MCF 10A (cell line): ENCODE results near the gene HOXA7. TPM values are rescaled to one million over a fixed set of nuclear protein-coding genes. Genes with fewer than 3 reads are reported as not detected.

Experiments
- BruUV-seq: library from RNA; stranded (reverse); fragments of 400-500 nt; replicated peaks from 2 replicates; lab custom pipeline; 2021; lab: Mats Ljungman, UMichigan
- CTCF ChIA-PET: fragments of 300-600 bp; sonication (Branson Sonifier 250); formaldehyde crosslinking; extraction: SDS; loops from one replicate; lab custom pipeline; 2021; ENCODE audit warnings: antibody characterized with exemption, inconsistent platforms; lab: Yijun Ruan, JAX
- POLR2A ChIA-PET: fragments of 300-600, 350-650 bp; sonication (Branson Sonifier 250); formaldehyde crosslinking; extraction: SDS; loops from one replicate; lab custom pipeline; 2020; ENCODE audit warnings: antibody characterized with exemption, inconsistent platforms; lab: Yijun Ruan, JAX
- DNase-seq: peaks from one replicate; pipeline ENCODE4 v3.0.0-alpha.2; 2018; ENCODE audit not compliant: unreplicated experiment
- H3K27ac Mint-ChIP-seq: one replicate; pipeline ENCODE4 v1.8.0; 2022; ENCODE audit warnings: mild to moderate bottlenecking, low read depth, mixed read lengths; ENCODE audit not compliant: unreplicated experiment
- H3K27me3 Mint-ChIP-seq: one replicate; pipeline ENCODE4 v1.8.0; 2022; ENCODE audit warnings: mixed read lengths; ENCODE audit not compliant: insufficient read depth, unreplicated experiment
- H3K36me3 Mint-ChIP-seq: one replicate; pipeline ENCODE4 v1.8.0; 2022; ENCODE audit warnings: mild to moderate bottlenecking, moderate library complexity, mixed read lengths; ENCODE audit not compliant: insufficient read depth, unreplicated experiment
- H3K4me1 Mint-ChIP-seq: one replicate; pipeline ENCODE4 v1.8.0; 2022; ENCODE audit warnings: mixed read lengths; ENCODE audit not compliant: insufficient read depth, unreplicated experiment
- H3K4me3 Mint-ChIP-seq: one replicate; pipeline ENCODE4 v1.8.0; 2022; ENCODE audit warnings: mild to moderate bottlenecking, moderate library complexity, mixed read lengths; ENCODE audit not compliant: unreplicated experiment
- H3K9me3 Mint-ChIP-seq: one replicate; pipeline ENCODE4 v1.8.0; 2022; ENCODE audit warnings: mixed read lengths; ENCODE audit not compliant: unreplicated experiment
- intact Hi-C: fragments of 100-400 bp; cut with micrococcal nuclease; formaldehyde crosslinking; loops from 2 replicates; pipeline ENCODE4 v1.14.1; 2022
- total RNA-seq: library from RNA; stranded (reverse); gene quantifications from 2 replicates; pipeline ENCODE4 v1.2.3, GENCODE V29; 2022
- TF ChIP-seq, protein P1 (sequence below): fragments of 200-600 bp; IDR thresholded peaks from one replicate; pipeline ENCODE4 v1.8.0; 2022; ENCODE audit warnings: antibody characterized with exemption, mild to moderate bottlenecking; ENCODE audit not compliant: unreplicated experiment

HOXA7 gene
- total RNA-seq, 1 experiment from 2014 or later: 0.44 TPM

DNA sequence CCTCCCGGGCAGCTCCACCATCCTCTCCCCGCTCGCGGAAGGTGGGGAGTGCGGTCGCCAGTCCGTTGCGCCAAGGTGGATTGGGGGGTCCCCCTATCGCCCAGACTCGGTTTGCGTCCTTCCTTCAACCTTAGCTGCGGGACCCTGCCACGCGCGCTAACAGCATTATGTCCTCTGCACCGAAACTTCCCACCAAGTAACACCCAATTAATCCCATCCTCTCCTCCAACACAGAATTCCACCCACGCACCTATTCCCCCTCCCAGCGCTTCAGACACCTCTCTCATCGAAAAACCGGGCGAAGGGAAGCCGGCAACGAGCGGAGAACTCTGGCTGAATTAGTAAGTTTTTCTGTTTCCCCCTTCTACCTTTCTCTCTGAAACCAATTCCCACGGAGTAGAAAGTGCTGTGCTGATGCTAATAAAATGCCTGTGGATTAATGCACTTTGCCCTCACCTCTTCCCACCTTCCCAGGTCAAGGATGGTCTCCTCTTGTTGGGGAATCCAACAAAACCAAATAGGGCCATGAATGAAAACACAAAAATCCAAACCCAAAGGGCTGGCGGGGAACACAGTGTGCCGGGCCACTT is 5.0 kb downstream of the HOXA7 start:
- POLR2A ChIA-PET: interaction anchor here (1.0 to 5.2 kb wide), 7 partner anchors 11 to 1207 kb away, joined by 3 to 65 read pairs (median 5); partner anchors contain the start of gene HOXA9
- H3K4me3 Mint-ChIP-seq: no peak overlapping the region
- DNase-seq: no peak
- peaks cover 16% of the 10 kb centered on the region for H3K4me1 Mint-ChIP-seq
- BruUV-seq: no TSS peak
- no peaks in the 10 kb centered on the region for H3K36me3 Mint-ChIP-seq
- no peaks in the 10 kb centered on the region for H3K27me3 Mint-ChIP-seq
- TF ChIP-seq, protein P1, sequence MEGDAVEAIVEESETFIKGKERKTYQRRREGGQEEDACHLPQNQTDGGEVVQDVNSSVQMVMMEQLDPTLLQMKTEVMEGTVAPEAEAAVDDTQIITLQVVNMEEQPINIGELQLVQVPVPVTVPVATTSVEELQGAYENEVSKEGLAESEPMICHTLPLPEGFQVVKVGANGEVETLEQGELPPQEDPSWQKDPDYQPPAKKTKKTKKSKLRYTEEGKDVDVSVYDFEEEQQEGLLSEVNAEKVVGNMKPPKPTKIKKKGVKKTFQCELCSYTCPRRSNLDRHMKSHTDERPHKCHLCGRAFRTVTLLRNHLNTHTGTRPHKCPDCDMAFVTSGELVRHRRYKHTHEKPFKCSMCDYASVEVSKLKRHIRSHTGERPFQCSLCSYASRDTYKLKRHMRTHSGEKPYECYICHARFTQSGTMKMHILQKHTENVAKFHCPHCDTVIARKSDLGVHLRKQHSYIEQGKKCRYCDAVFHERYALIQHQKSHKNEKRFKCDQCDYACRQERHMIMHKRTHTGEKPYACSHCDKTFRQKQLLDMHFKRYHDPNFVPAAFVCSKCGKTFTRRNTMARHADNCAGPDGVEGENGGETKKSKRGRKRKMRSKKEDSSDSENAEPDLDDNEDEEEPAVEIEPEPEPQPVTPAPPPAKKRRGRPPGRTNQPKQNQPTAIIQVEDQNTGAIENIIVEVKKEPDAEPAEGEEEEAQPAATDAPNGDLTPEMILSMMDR: no peak
- no peak overlapping the region for H3K27ac Mint-ChIP-seq
- no peaks in the 10 kb centered on the region for H3K9me3 Mint-ChIP-seq
- intact Hi-C loops: no loop called here
- CTCF ChIA-PET: interaction anchor here (0.6 to 5.8 kb wide), 11 partner anchors 8 to 795 kb away, joined by 3 to 57 read pairs (median 6); no protein-coding TSS in a partner anchor

DNA sequence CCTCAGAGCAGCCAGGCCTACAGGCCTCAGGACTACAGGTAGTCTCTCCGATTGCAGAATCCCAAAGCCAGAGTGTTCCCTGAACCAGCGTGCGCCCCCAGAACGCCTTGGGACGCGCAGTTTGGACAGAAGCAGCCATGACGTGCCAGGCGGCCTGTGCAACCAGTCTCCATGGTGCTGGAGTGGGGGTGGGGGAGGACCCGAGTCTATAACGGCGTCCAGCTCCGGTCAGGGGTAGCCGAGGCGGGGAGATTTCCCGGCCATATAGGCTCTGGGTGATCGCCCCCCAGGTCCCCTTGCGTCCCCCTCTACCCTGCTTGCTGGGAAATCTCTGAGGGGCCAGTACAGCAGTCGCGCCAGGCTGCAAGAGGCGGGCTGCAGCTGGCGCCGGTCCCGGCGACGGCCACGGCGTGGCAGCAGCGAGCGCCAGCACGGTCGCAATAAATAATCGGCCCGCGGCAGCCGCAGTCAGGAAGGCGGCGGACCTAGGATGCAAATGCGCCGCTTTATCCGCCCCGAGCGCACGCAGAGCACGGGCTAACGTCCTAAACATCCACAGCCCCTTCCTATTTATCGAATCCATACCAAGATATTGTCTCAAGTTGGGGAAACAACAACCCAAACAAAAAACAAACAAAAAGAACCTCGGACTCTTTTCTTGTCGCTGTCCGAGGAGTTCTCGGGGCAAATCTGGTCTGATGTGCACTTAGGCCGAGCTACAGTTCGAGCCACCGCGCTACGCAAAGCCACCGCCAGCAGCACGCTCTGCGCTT is 5.7 kb downstream of the HOXA7 start:
- ChIA-PET CTCF (interaction anchor here (0.6 to 5.8 kb wide), 20 partner anchors 8 to 1258 kb away, joined by 3 to 57 read pairs (median 6); no protein-coding TSS in a partner anchor), POLR2A (interaction anchor here (0.6 to 5.2 kb wide), 18 partner anchors 10 to 1206 kb away, joined by 3 to 65 read pairs (median 4); partner anchors contain the start of genes CBX3, HNRNPA2B1, HOXA4 and HOXA9)
- no peak overlapping the region for H3K27ac Mint-ChIP-seq
- intact Hi-C loops: loop anchor here (1.0 kb wide), 1 partner anchor 11 kb away; no protein-coding TSS in a partner anchor
- H3K4me1 Mint-ChIP-seq: peaks cover 15% of the 10 kb centered on the region
- BruUV-seq: no TSS peak
- H3K4me3 Mint-ChIP-seq: peak overlapping the region; percentile 79
- TF ChIP-seq, protein P1: peak; percentile 89
- no peaks in the 10 kb centered on the region for H3K27me3 Mint-ChIP-seq
- H3K36me3 Mint-ChIP-seq: no peaks in the 10 kb centered on the region
- DNase-seq: peak; percentile 72
- H3K9me3 Mint-ChIP-seq: no peaks in the 10 kb centered on the region

DNA sequence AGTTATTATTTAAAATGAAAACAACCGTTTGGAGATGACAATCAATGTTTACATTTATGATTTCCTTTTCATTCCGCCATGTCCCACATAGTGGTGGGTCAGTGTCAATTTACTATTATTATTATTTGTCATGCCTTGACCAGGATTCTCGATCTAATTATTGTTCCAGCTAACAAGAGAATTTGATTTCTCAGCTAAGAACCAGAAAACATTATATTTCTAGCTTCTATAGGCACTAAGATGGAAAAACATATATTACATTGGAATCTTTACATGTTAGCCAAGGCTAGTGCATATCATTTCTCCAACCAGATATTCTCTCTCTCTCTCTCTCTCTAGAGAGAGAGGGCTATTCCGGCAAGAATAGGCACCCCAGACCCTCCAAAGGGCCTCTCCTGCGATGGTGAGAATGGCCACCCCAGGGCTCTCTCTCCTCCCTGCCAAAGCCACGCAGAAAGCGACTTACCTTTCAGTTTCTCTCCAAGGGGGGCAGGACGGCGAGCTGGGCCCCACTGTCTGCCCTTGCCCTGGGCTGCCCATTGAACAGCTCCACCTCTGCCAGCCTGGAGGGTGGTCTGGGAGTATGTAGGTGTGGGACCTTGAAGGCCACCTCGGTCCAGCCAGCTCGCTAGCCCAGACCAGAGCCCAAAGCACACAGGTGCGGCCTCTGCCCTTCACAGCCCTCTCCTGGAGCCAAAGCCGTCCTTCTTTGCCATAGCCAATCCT is 6.5 kb downstream of the HOXA7 start:
- BruUV-seq: no TSS peak
- no peak for DNase-seq
- Mint-ChIP-seq H3K27me3 (no peaks in the 10 kb centered on the region), H3K4me3 (peak overlapping the region; percentile 79), H3K4me1 (peaks cover 10% of the 10 kb centered on the region), H3K36me3 (no peaks in the 10 kb centered on the region), H3K9me3 (no peaks in the 10 kb centered on the region), H3K27ac (peak overlapping the region; percentile 91)
- intact Hi-C loops: loop anchor here (1.0 kb wide), 1 partner anchor 11 kb away; no protein-coding TSS in a partner anchor
- TF ChIP-seq, protein P1: no peak
- CTCF ChIA-PET: interaction anchor here (0.6 to 5.8 kb wide), 24 partner anchors 9 to 1257 kb away, joined by 3 to 57 read pairs (median 4); no protein-coding TSS in a partner anchor
- POLR2A ChIA-PET: interaction anchor here (0.6 to 5.2 kb wide), 22 partner anchors 9 to 1205 kb away, joined by 3 to 65 read pairs (median 6); partner anchors contain the start of genes CBX3, HNRNPA2B1 and HOXA4
